ENCODE results near the gene NCOA1.

- TF ChIP-seq EZH2 (IDR thresholded peaks at IDR 0.05; ENCODE audit: borderline replicate concordance, low read depth, low read length, severe bottlenecking) (no peak), CTCF (IDR thresholded peaks at IDR 0.05; ENCODE audit: extremely low read depth in 1 of 2, insufficient read depth in 1 of 2, low read depth in 1 of 2, low read length in 2 of 2) (no peak), POLR2A (IDR thresholded peaks at IDR 0.05; ENCODE audit: low read depth, low read length) (no peak), POLR2AphosphoS5 (IDR thresholded peaks at IDR 0.05; ENCODE audit: insufficient read depth, low read depth, low read length) (no peak), MYC (IDR thresholded peaks at IDR 0.05; ENCODE audit: low read depth, low read length) (no peak)
Observed at GRCh38 chr2:24509425-24509824, 18.4 kb downstream of the NCOA1 start.

All from endothelial cell of umbilical vein (primary cell).